Measurements from ENCODE around the gene BCAS1.
"Not testable (repeated sequence)": the region's sequence is repeated elsewhere in the genome, so short reads cannot be mapped to it uniquely, and the experiment has no call there.

BCAS1 gene

GRCh38 chr20:53939190-53939571, 131.2 kb downstream of the BCAS1 start:
- no peak overlapping the region for H3K4me3 ChIP-seq (ENCODE audit: low read depth, low read length)

GRCh38 chr20:53938739-53939138, 131.7 kb downstream of the BCAS1 start:
- no peak for DNase-seq (ENCODE audit: low read depth)
- no peak overlapping the region for H3K4me3 ChIP-seq (ENCODE audit: low read depth, low read length)

More at GRCh38 chr20:53939190-53939571, 131.2 kb downstream of the BCAS1 start:
- DNase-seq (ENCODE audit: low read depth) = no peak

- no peak overlapping the region for H3K4me3 ChIP-seq (ENCODE audit: low read depth, low read length)
- DNase-seq (ENCODE audit: low read depth) = no peak
Measured at GRCh38 chr20:53937929-53938367, 132.4 kb downstream of the BCAS1 start.

GRCh38 chr20:53937339-53937741, 133.1 kb downstream of the BCAS1 start:
- DNase-seq (ENCODE audit: low read depth) = no peak
- H3K4me3 ChIP-seq (ENCODE audit: low read depth, low read length) = no peak overlapping the region

GRCh38 chr20:53935344-53936084, 134.9 kb downstream of the BCAS1 start:
- H3K4me3 ChIP-seq (ENCODE audit: low read depth, low read length) = no peak overlapping the region
- no peak for DNase-seq (ENCODE audit: low read depth)

GRCh38 chr20:53934421-53935343, 135.7 kb downstream of the BCAS1 start:
- peak; percentile 65 for DNase-seq (ENCODE audit: low read depth)
- H3K4me3 ChIP-seq (ENCODE audit: low read depth, low read length) = no peak overlapping the region

- no peak for DNase-seq (ENCODE audit: low read depth)
- no peak overlapping the region for H3K4me3 ChIP-seq (ENCODE audit: low read depth, low read length)
Measured at GRCh38 chr20:53933232-53933846, 137.1 kb downstream of the BCAS1 start.

GRCh38 chr20:53932655-53933192, 137.7 kb downstream of the BCAS1 start:
- DNase-seq (ENCODE audit: low read depth); H3K4me3 ChIP-seq (ENCODE audit: low read depth, low read length): not testable (repeated sequence)

- H3K4me3 ChIP-seq (ENCODE audit: low read depth, low read length) = no peak overlapping the region
- no peak for DNase-seq (ENCODE audit: low read depth)
Measured at GRCh38 chr20:53931597-53931996, 138.8 kb downstream of the BCAS1 start.

GRCh38 chr20:53930651-53931504, 139.5 kb downstream of the BCAS1 start:
- DNase-seq (ENCODE audit: low read depth) = no peak
- H3K4me3 ChIP-seq (ENCODE audit: low read depth, low read length) = no peak overlapping the region

- no peak for DNase-seq (ENCODE audit: low read depth)
- H3K4me3 ChIP-seq (ENCODE audit: low read depth, low read length) = no peak overlapping the region
Measured at GRCh38 chr20:53929974-53930650, 140.3 kb downstream of the BCAS1 start.

GRCh38 chr20:53929399-53929798, 141.0 kb downstream of the BCAS1 start:
- no peak overlapping the region for H3K4me3 ChIP-seq (ENCODE audit: low read depth, low read length)
- no peak for DNase-seq (ENCODE audit: low read depth)

- no peak for DNase-seq (ENCODE audit: low read depth)
- no peak overlapping the region for H3K4me3 ChIP-seq (ENCODE audit: low read depth, low read length)
Measured at GRCh38 chr20:53927990-53928389, 142.4 kb downstream of the BCAS1 start.

GRCh38 chr20:53926428-53927028, 143.9 kb downstream of the BCAS1 start:
- peak; percentile 90 for DNase-seq (ENCODE audit: low read depth)
- H3K4me3 ChIP-seq (ENCODE audit: low read depth, low read length) = no peak overlapping the region

GRCh38 chr20:53925651-53926401, 144.6 kb downstream of the BCAS1 start:
- no peak overlapping the region for H3K4me3 ChIP-seq (ENCODE audit: low read depth, low read length)
- DNase-seq (ENCODE audit: low read depth) = no peak

- no peak overlapping the region for H3K4me3 ChIP-seq (ENCODE audit: low read depth, low read length)
- no peak for DNase-seq (ENCODE audit: low read depth)
Measured at GRCh38 chr20:53923566-53924369, 146.6 kb downstream of the BCAS1 start.

GRCh38 chr20:53922901-53923314, 147.5 kb downstream of the BCAS1 start:
- DNase-seq (ENCODE audit: low read depth) = no peak
- H3K4me3 ChIP-seq (ENCODE audit: low read depth, low read length) = no peak overlapping the region
